ENCODE measurements around the gene CLEC4E. TPM values are rescaled to one million over a fixed set of nuclear protein-coding genes. Genes with fewer than 3 reads are reported as not detected.

Gene CLEC4E
- total and polyA plus RNA-seq, 2 of the 4 experiments (the other 2 are of a cell fraction): not detected

GRCh38 chr12:8564656-8565055, 24.0 kb upstream of the CLEC4E start:
- H3K4me2 ChIP-seq (ENCODE audit: low read depth, low read length): no peak overlapping the region
- no peak overlapping the region for H4K5ac ChIP-seq (ENCODE audit: low read depth, low read length)
- H4K8ac ChIP-seq (ENCODE audit: low read depth in 2 of 2, low read length in 2 of 2): no peak overlapping the region
- H3K36me3 ChIP-seq (ENCODE audit: control insufficient read depth, insufficient read depth, low read length): no peaks in the 10 kb centered on the region
- H4K20me1 ChIP-seq (ENCODE audit: insufficient read depth, low read length): no peaks in the 10 kb centered on the region
- no peak overlapping the region for H2AK5ac ChIP-seq (ENCODE audit: low read depth, low read length)
- TF ChIP-seq MXI1 (IDR thresholded peaks at IDR 0.05; ENCODE audit: borderline replicate concordance, low read depth, low read length) (no peak), BHLHE40 (IDR thresholded peaks at IDR 0.05; ENCODE audit: low read depth, low read length) (no peak)
- no peak for DNase-seq
- H2BK20ac ChIP-seq (ENCODE audit: low read depth, low read length): no peak overlapping the region
- H3K9me3 ChIP-seq (ENCODE audit: control insufficient read depth, insufficient read depth, low read length): peaks cover 1% of the 10 kb centered on the region; the same call in 1 of the 2 replicates
- intact Hi-C loops (cut with micrococcal nuclease): no loop called here
- H3K4me1 ChIP-seq (ENCODE audit: control insufficient read depth, insufficient read depth, low read length): no peaks in the 10 kb centered on the region
- H3K4me3 ChIP-seq (ENCODE audit: insufficient read depth, low read depth, low read length): no peak overlapping the region
- BruUV-seq (replicated peaks): no TSS peak
- ChIA-PET CTCF (no interaction called here), POLR2A (ENCODE audit: unreplicated experiment) (no interaction called here)
- H3K27me3 ChIP-seq (ENCODE audit: control insufficient read depth, insufficient read depth, low read length): no peaks in the 10 kb centered on the region
- H3K14ac ChIP-seq (replicated peaks; ENCODE audit: low read depth, low read length): no peak overlapping the region
- H3K56ac ChIP-seq (ENCODE audit: extremely low read depth, insufficient read depth, low read length): no peak overlapping the region
- dilution Hi-C loops (cut with HindIII; ENCODE audit: low sequenced_read_pairs, unreplicated experiment): no loop called here
- H2AFZ ChIP-seq (replicated peaks; ENCODE audit: low read length, poor library complexity): no peak overlapping the region
- H2BK5ac ChIP-seq (ENCODE audit: low read depth, low read length, poor library complexity, severe bottlenecking): no peak overlapping the region
- H3K9ac ChIP-seq (ENCODE audit: low read depth, low read length): no peak overlapping the region
- in situ Hi-C loops (cut with MboI; ENCODE audit: low sequenced_read_pairs): no loop called here
- H3K23ac ChIP-seq (ENCODE audit: low read depth, low read length): no peak overlapping the region
- no peak overlapping the region for H2BK15ac ChIP-seq (ENCODE audit: low read depth, low read length)
- H3K27ac ChIP-seq (ENCODE audit: insufficient read depth, low read length): no peak overlapping the region
- H3K18ac ChIP-seq (ENCODE audit: low read depth, low read length): no peak overlapping the region
- no peak overlapping the region for H2AK9ac ChIP-seq (replicated peaks; ENCODE audit: low read depth, low read length, poor library complexity)
- H3K79me1 ChIP-seq (ENCODE audit: low read depth in 1 of 2, low read length in 2 of 2): no peaks in the 10 kb centered on the region
- no peak for ATAC-seq (ENCODE audit: low read depth)
- no peaks in the 10 kb centered on the region for H3K9me1 ChIP-seq (ENCODE audit: insufficient read depth, low read length)
- H4K91ac ChIP-seq (ENCODE audit: insufficient read depth, low read depth, low read length): no peak overlapping the region
- no peak overlapping the region for H3K4ac ChIP-seq (ENCODE audit: low read depth, low read length)
- 27% methylated on average over 8 of the region's 22 CpGs; no CpG with 5 or more reads in 1 of the 2 experiments for WGBS, 2 experiments (ENCODE audit: extremely low coverage in 2 of 2, insufficient read length in 1 of 2)
- no peak overlapping the region for H2BK120ac ChIP-seq (ENCODE audit: low read depth, low read length)

Data from IMR-90 (cell line).